Liver (tissue), 9 donors: Measurements from ENCODE around the gene LYZ. TPM values are rescaled to one million over a fixed set of nuclear protein-coding genes. Genes with fewer than 3 reads are reported as not detected.

ENCODE experiments used
- DNase-seq: peaks from one replicate; pipeline ENCODE4 v3.0.0-alpha.2; 2017; ENCODE audit warnings: low spot score
- H3K27ac ChIP-seq, 2 donors: one replicate each; pipeline ENCODE4 v1.7.0; 2013; ENCODE audit warnings: inconsistent platforms in 2 of 2, low read length in 2 of 2, control low read depth in 1 of 2, low read depth in 1 of 2, mild to moderate bottlenecking in 1 of 2
- H3K27me3 ChIP-seq, 4 donors: one replicate each; pipeline versions ENCODE4 v1.6.1 to v1.7.0; 2013; ENCODE audit warnings: low read length in 3 of 4, inconsistent platforms in 1 of 4, mild to moderate bottlenecking in 1 of 4, moderate library complexity in 1 of 4; ENCODE audit not compliant: control insufficient read depth in 4 of 4, insufficient read depth in 4 of 4
- H3K36me3 ChIP-seq, 4 donors: one replicate each; pipeline versions ENCODE4 v1.6.1 to v1.7.0; 2013; ENCODE audit warnings: low read length in 3 of 4, mild to moderate bottlenecking in 3 of 4, low read depth in 1 of 4, moderate library complexity in 1 of 4; ENCODE audit not compliant: control insufficient read depth in 4 of 4, insufficient read depth in 3 of 4
- H3K4me1 ChIP-seq, 4 donors: one replicate each; pipeline versions ENCODE4 v1.6.1 to v1.7.0; 2013; ENCODE audit warnings: low read length in 3 of 4, mild to moderate bottlenecking in 3 of 4, moderate library complexity in 1 of 4; ENCODE audit not compliant: control insufficient read depth in 4 of 4, insufficient read depth in 4 of 4
- H3K4me3 ChIP-seq, 3 donors: one replicate each; pipeline versions ENCODE4 v1.6.1 to v1.7.0; 2013; ENCODE audit warnings: low read length in 3 of 3, control low read depth in 1 of 3, low read depth in 1 of 3, mild to moderate bottlenecking in 1 of 3
- H3K9ac ChIP-seq, 2 donors: one replicate each; pipeline ENCODE4 v1.7.0; 2013; ENCODE audit warnings: low read length in 2 of 2, mild to moderate bottlenecking in 2 of 2, moderate library complexity in 2 of 2, control low read depth in 1 of 2, low read depth in 1 of 2
- H3K9me3 ChIP-seq, 4 donors: one replicate each; pipeline versions ENCODE4 v1.6.1 to v1.7.0; 2013; ENCODE audit warnings: low read length in 3 of 4; ENCODE audit not compliant: control insufficient read depth in 4 of 4
- ATF3 ChIP-seq: IDR thresholded peaks from 2 replicates; pipeline ENCODE4 v1.6.1; 2016; ENCODE audit warnings: antibody characterized with exemption
- CTCF ChIP-seq: fragments of 150-350 bp; IDR thresholded peaks from 2 replicates; pipeline ENCODE4 v1.5.1; 2017; ENCODE audit warnings: improper control_type of control experiment, low read depth, low read length; ENCODE audit not compliant: missing input control
- EGR1 ChIP-seq, 2 donors: IDR thresholded peaks; 2 replicates each; pipeline ENCODE4 v1.6.1; 2016 to 2018; ENCODE audit warnings: antibody characterized with exemption in 2 of 2, low read depth in 2 of 2
- FOXA1 ChIP-seq: IDR thresholded peaks from 2 replicates; pipeline ENCODE4 v1.6.1; 2016; ENCODE audit warnings: antibody characterized with exemption
- FOXA2 ChIP-seq: IDR thresholded peaks from 2 replicates; pipeline ENCODE4 v1.6.1; 2016; ENCODE audit warnings: antibody characterized with exemption
- GABPA ChIP-seq, 2 donors: IDR thresholded peaks in 1 of 2; conservative IDR thresholded peaks in 1 of 2; 2 replicates each; pipeline ENCODE4 v1.6.1; 2016; ENCODE audit warnings: antibody characterized with exemption in 2 of 2, mild to moderate bottlenecking in 1 of 2, moderate library complexity in 1 of 2
- HNF4A ChIP-seq, 2 donors: conservative IDR thresholded peaks; 2 replicates each; pipeline ENCODE4 v1.6.1; 2016; ENCODE audit warnings: antibody characterized with exemption in 2 of 2, mild to moderate bottlenecking in 2 of 2
- HNF4G ChIP-seq: IDR thresholded peaks from 2 replicates; pipeline ENCODE4 v1.6.1; 2016; ENCODE audit warnings: antibody characterized with exemption
- JUND ChIP-seq, 2 donors: IDR thresholded peaks; 2 replicates each; pipeline ENCODE4 v1.6.1; 2016; ENCODE audit warnings: antibody characterized with exemption in 2 of 2
- NR2F2 ChIP-seq: IDR thresholded peaks from 2 replicates; pipeline ENCODE4 v1.6.1; 2016; ENCODE audit warnings: antibody characterized with exemption
- RAD21 ChIP-seq, 2 donors: IDR thresholded peaks; 2 replicates each; pipeline ENCODE4 v1.6.1; 2016; ENCODE audit warnings: antibody characterized with exemption in 2 of 2, mild to moderate bottlenecking in 2 of 2
- REST ChIP-seq: IDR thresholded peaks from 2 replicates; pipeline ENCODE4 v1.6.1; 2016; ENCODE audit warnings: antibody characterized with exemption, mild to moderate bottlenecking
- RXRA ChIP-seq, 2 donors: IDR thresholded peaks; 2 replicates each; pipeline ENCODE4 v1.6.1; 2017 to 2018; ENCODE audit warnings: antibody characterized with exemption in 2 of 2, mild to moderate bottlenecking in 1 of 2
- SP1 ChIP-seq: IDR thresholded peaks from 2 replicates; pipeline ENCODE4 v1.6.1; 2018; ENCODE audit warnings: antibody characterized with exemption, mild to moderate bottlenecking
- TAF1 ChIP-seq: conservative IDR thresholded peaks from 2 replicates; pipeline ENCODE4 v1.6.1; 2016; ENCODE audit warnings: antibody characterized with exemption, mild to moderate bottlenecking
- YY1 ChIP-seq: IDR thresholded peaks from 2 replicates; pipeline ENCODE4 v1.6.1; 2016; ENCODE audit warnings: antibody characterized with exemption, mild to moderate bottlenecking
- WGBS: extraction: QIAGEN DNeasy Blood & Tissue Kit; methylation state at CpG from one replicate; pipeline ENCODE4 v1.1.7; 2013; 5-methylcytosine and 5-hydroxymethylcytosine counted together
- polyA plus RNA-seq, 2 donors: library from polyadenylated mRNA; stranded (reverse) in 1 of 2; unstranded in 1 of 2; fragments of 200-250 nt in 1 of 2; fragments of >200 nt in 1 of 2; fragmentation: Nextera tagmentation in 1 of 2; extraction: Ambion mirVana in 1 of 2; gene quantifications; one replicate each; pipeline versions ENCODE4 v1.2.1 to v1.2.3, GENCODE V29; 2013 to 2015
- total RNA-seq, 2 donors: library from RNA; depleted of rRNA; stranded (reverse); fragments of >200 nt; gene quantifications; one replicate each; pipeline ENCODE4 v1.2.3, GENCODE V29; 2014
- TF ChIP-seq, protein P1 (sequence below): IDR thresholded peaks from 2 replicates; pipeline ENCODE4 v1.6.1; 2016; ENCODE audit warnings: antibody characterized with exemption
- TF ChIP-seq, protein P2 (sequence below): IDR thresholded peaks from 2 replicates; pipeline ENCODE4 v1.6.1; 2016; ENCODE audit warnings: antibody characterized with exemption
- donor health status: healthy.
- donor health status: healthy.
- donor health status: healthy.
- donor health status: healthy.
- donor health status: healthy.

The LYZ gene
- total and polyA plus RNA-seq, 4 donors: 11.5 to 141 (median 33.5) TPM

DNA sequence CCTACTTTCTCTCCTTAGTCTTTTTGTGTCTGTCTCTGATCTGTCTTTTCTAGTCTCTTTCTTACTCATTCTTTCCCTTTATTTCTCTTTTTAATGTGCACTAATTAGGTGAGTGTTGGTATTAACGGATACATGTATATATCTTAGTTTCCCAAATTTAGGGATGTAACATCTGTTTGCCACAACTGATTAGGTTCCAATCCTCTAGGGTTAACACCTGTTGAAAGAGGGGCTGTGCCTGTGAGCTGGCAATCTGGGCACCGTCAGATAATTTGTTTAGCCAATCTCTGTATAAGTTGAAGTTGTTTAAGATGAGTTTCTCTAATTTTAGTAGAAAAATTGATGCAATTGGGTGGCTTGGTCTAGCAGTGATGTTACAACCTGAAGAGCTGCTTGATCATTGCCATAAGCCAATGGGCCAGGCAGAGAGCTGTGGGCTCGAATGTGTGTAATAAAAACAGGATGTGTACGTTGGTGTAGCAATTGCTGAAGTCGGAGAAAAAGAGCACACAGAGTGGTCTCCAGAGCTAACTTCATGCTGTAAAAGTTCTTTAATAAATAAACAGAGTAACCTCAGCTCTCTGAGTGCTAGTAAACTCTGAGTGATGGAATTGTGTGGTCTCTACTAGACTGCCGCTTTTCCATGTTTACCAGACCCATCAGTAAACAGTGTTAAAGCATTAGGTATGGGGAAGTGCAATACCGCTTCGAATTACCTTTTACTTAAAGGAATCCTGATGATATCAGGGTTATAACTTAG, 18.3 kb upstream of the LYZ start:
- H3K4me1 ChIP-seq: peaks cover 0 to 40% (median 14%) of the 10 kb centered on the region in 4 donors
- no peak for TF ChIP-seq REST
- no peak for TF ChIP-seq CTCF
- TF ChIP-seq FOXA2: no peak
- TF ChIP-seq EGR1 (IDR thresholded peaks at IDR 0.05; ENCODE audit: low read depth in 2 of 2): no peak
- TF ChIP-seq JUND (IDR thresholded peaks at IDR 0.05): no peak
- TF ChIP-seq RAD21 (IDR thresholded peaks at IDR 0.05): no peak
- no peak for TF ChIP-seq HNF4G
- TF ChIP-seq, protein P1, sequence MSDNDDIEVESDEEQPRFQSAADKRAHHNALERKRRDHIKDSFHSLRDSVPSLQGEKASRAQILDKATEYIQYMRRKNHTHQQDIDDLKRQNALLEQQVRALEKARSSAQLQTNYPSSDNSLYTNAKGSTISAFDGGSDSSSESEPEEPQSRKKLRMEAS: no peak
- TF ChIP-seq, protein P2, sequence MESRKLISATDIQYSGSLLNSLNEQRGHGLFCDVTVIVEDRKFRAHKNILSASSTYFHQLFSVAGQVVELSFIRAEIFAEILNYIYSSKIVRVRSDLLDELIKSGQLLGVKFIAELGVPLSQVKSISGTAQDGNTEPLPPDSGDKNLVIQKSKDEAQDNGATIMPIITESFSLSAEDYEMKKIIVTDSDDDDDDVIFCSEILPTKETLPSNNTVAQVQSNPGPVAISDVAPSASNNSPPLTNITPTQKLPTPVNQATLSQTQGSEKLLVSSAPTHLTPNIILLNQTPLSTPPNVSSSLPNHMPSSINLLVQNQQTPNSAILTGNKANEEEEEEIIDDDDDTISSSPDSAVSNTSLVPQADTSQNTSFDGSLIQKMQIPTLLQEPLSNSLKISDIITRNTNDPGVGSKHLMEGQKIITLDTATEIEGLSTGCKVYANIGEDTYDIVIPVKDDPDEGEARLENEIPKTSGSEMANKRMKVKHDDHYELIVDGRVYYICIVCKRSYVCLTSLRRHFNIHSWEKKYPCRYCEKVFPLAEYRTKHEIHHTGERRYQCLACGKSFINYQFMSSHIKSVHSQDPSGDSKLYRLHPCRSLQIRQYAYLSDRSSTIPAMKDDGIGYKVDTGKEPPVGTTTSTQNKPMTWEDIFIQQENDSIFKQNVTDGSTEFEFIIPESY: no peak
- TF ChIP-seq SP1: no peak
- TF ChIP-seq NR2F2: no peak
- no peak for TF ChIP-seq RXRA (IDR thresholded peaks at IDR 0.05)
- TF ChIP-seq TAF1: no peak
- no peak for TF ChIP-seq HNF4A (conservative IDR thresholded peaks at IDR 0.05)
- TF ChIP-seq FOXA1: no peak
- TF ChIP-seq YY1: no peak
- TF ChIP-seq GABPA (IDR thresholded peaks at IDR 0.05 in 1 of 2, conservative IDR thresholded peaks at IDR 0.05 in 1 of 2): no peak
- TF ChIP-seq ATF3: no peak
- no peak for DNase-seq
- WGBS: 23% methylated on average over 8 of the region's 8 CpGs
- H3K36me3 ChIP-seq: no peaks in the 10 kb centered on the region
- H3K9ac ChIP-seq: peak overlapping the region; percentile 83 to 86
- H3K27me3 ChIP-seq: no peaks in the 10 kb centered on the region
- no peaks in the 10 kb centered on the region for H3K9me3 ChIP-seq
- H3K4me3 ChIP-seq: peak overlapping the region; percentile 51 to 70 (median 69)
- H3K27ac ChIP-seq: peak overlapping the region; percentile 65 to 88
